ENCODE measurements around the gene DUSP10.

Gene DUSP10

GRCh38 chr1:221669441-221669840, 72.4 kb downstream of the DUSP10 start:
- Histone ChIP-seq H3K27me3 (ENCODE audit: control insufficient read depth, insufficient read depth, low read length) (no peaks in the 10 kb centered on the region), H3K4me3 (ENCODE audit: low read depth, low read length) (no peak overlapping the region), H3K9me3 (ENCODE audit: control insufficient read depth, insufficient read depth, low read length) (no peaks in the 10 kb centered on the region), H3K9ac (ENCODE audit: low read depth, low read length) (no peak overlapping the region), H3K4me1 (ENCODE audit: control insufficient read depth, insufficient read depth, low read length) (peaks cover 12% of the 10 kb centered on the region), H3K36me3 (ENCODE audit: control insufficient read depth, insufficient read depth, low read length) (no peaks in the 10 kb centered on the region), H3K27ac (ENCODE audit: low read depth, low read length) (no peak overlapping the region)

- no peak overlapping the region for H3K9ac ChIP-seq (ENCODE audit: low read depth, low read length)
- H3K27me3 ChIP-seq (ENCODE audit: control insufficient read depth, insufficient read depth, low read length), result no peaks in the 10 kb centered on the region
- H3K27ac ChIP-seq (ENCODE audit: low read depth, low read length), result no peak overlapping the region
- no peaks in the 10 kb centered on the region for H3K36me3 ChIP-seq (ENCODE audit: control insufficient read depth, insufficient read depth, low read length)
- no peak overlapping the region for H3K4me3 ChIP-seq (ENCODE audit: low read depth, low read length)
- peaks cover 14% of the 10 kb centered on the region for H3K4me1 ChIP-seq (ENCODE audit: control insufficient read depth, insufficient read depth, low read length)
- no peaks in the 10 kb centered on the region for H3K9me3 ChIP-seq (ENCODE audit: control insufficient read depth, insufficient read depth, low read length)
Measured at GRCh38 chr1:221667504-221667903, 74.4 kb downstream of the DUSP10 start.

- H3K4me3 ChIP-seq (ENCODE audit: low read depth, low read length), result no peak overlapping the region
- H3K27me3 ChIP-seq (ENCODE audit: control insufficient read depth, insufficient read depth, low read length), result no peaks in the 10 kb centered on the region
- peaks cover 14% of the 10 kb centered on the region for H3K4me1 ChIP-seq (ENCODE audit: control insufficient read depth, insufficient read depth, low read length)
- no peak overlapping the region for H3K27ac ChIP-seq (ENCODE audit: low read depth, low read length)
- H3K9me3 ChIP-seq (ENCODE audit: control insufficient read depth, insufficient read depth, low read length), result no peaks in the 10 kb centered on the region
- no peak overlapping the region for H3K9ac ChIP-seq (ENCODE audit: low read depth, low read length)
- no peaks in the 10 kb centered on the region for H3K36me3 ChIP-seq (ENCODE audit: control insufficient read depth, insufficient read depth, low read length)
Measured at GRCh38 chr1:221664253-221664652, 77.6 kb downstream of the DUSP10 start.

- H3K9me3 ChIP-seq (ENCODE audit: control insufficient read depth, insufficient read depth, low read length), result no peaks in the 10 kb centered on the region
- no peaks in the 10 kb centered on the region for H3K36me3 ChIP-seq (ENCODE audit: control insufficient read depth, insufficient read depth, low read length)
- H3K4me3 ChIP-seq (ENCODE audit: low read depth, low read length), result no peak overlapping the region
- no peak overlapping the region for H3K27ac ChIP-seq (ENCODE audit: low read depth, low read length)
- no peaks in the 10 kb centered on the region for H3K27me3 ChIP-seq (ENCODE audit: control insufficient read depth, insufficient read depth, low read length)
- H3K9ac ChIP-seq (ENCODE audit: low read depth, low read length), result no peak overlapping the region
- H3K4me1 ChIP-seq (ENCODE audit: control insufficient read depth, insufficient read depth, low read length), result peaks cover 14% of the 10 kb centered on the region
Measured at GRCh38 chr1:221663321-221663720, 78.6 kb downstream of the DUSP10 start.

- Histone ChIP-seq H3K36me3 (ENCODE audit: control insufficient read depth, insufficient read depth, low read length) (no peaks in the 10 kb centered on the region), H3K9ac (ENCODE audit: low read depth, low read length) (no peak overlapping the region), H3K4me1 (ENCODE audit: control insufficient read depth, insufficient read depth, low read length) (0 out of 2 replicates have a peak, but pooled peaks cover 3% of the 10 kb centered on the region), H3K27me3 (ENCODE audit: control insufficient read depth, insufficient read depth, low read length) (no peaks in the 10 kb centered on the region), H3K27ac (ENCODE audit: low read depth, low read length) (no peak overlapping the region), H3K9me3 (ENCODE audit: control insufficient read depth, insufficient read depth, low read length) (no peaks in the 10 kb centered on the region), H3K4me3 (ENCODE audit: low read depth, low read length) (no peak overlapping the region)
Measured at GRCh38 chr1:221655766-221656305, 86.1 kb downstream of the DUSP10 start.

All from HUES48 (cell line).